GM21619 (cell line): ENCODE data around the gene RHEBL1.

Experiments used
- ATAC-seq: cut with Tn5 transposase; IDR thresholded peaks from one replicate; pipeline ENCODE4 v1.9.1; 2021; ENCODE audit not compliant: unreplicated experiment

The RHEBL1 gene

GRCh38 chr12:49022558-49023178 is 47.1 kb downstream of the RHEBL1 start:
- ATAC-seq = no peak

- ATAC-seq = no peak
Measured at GRCh38 chr12:49021292-49021915, 48.4 kb downstream of the RHEBL1 start.

GRCh38 chr12:49020441-49020840 is 49.3 kb downstream of the RHEBL1 start:
- ATAC-seq = no peak

- no peak for ATAC-seq
Measured at GRCh38 chr12:49019443-49020324, 50.1 kb downstream of the RHEBL1 start.

- ATAC-seq = no peak
Measured at GRCh38 chr12:49019120-49019430, 50.7 kb downstream of the RHEBL1 start.

GRCh38 chr12:49018261-49019119 is 51.3 kb downstream of the RHEBL1 start, which contains the start of gene PRKAG1:
PRKAG1 (minus strand) TSS chr12:49018776; CDS start chr12:49018740, 36 bp downstream.
- ATAC-seq = peak; percentile 81

- ATAC-seq = peak; percentile 11
Measured at GRCh38 chr12:49017891-49018260, 51.9 kb downstream of the RHEBL1 start.

GRCh38 chr12:49015196-49015595 is 54.6 kb downstream of the RHEBL1 start:
- no peak for ATAC-seq
